Measurements from ENCODE around the gene ADAMTS14.

GRCh38 chr10:70780370-70780760 lies 108.1 kb downstream of the ADAMTS14 start:
- TF ChIP-seq, protein P1, sequence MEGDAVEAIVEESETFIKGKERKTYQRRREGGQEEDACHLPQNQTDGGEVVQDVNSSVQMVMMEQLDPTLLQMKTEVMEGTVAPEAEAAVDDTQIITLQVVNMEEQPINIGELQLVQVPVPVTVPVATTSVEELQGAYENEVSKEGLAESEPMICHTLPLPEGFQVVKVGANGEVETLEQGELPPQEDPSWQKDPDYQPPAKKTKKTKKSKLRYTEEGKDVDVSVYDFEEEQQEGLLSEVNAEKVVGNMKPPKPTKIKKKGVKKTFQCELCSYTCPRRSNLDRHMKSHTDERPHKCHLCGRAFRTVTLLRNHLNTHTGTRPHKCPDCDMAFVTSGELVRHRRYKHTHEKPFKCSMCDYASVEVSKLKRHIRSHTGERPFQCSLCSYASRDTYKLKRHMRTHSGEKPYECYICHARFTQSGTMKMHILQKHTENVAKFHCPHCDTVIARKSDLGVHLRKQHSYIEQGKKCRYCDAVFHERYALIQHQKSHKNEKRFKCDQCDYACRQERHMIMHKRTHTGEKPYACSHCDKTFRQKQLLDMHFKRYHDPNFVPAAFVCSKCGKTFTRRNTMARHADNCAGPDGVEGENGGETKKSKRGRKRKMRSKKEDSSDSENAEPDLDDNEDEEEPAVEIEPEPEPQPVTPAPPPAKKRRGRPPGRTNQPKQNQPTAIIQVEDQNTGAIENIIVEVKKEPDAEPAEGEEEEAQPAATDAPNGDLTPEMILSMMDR (IDR thresholded peaks at IDR 0.05; ENCODE audit: insufficient read depth, low read depth, low read length) = no peak
- no peak for TF ChIP-seq EZH2 (IDR thresholded peaks at IDR 0.05; ENCODE audit: insufficient read depth, low read length)

All from astrocyte (in vitro differentiated cells and primary cell).